Choroid plexus epithelial cell (primary cell): Measurements from ENCODE around the gene HES6.

Source experiments
- DNase-seq: peaks from one replicate; pipeline ENCODE4 v3.0.0-alpha.2; 2010; ENCODE audit warnings: low read depth
- H3K4me3 ChIP-seq: 2 replicates; pipeline ENCODE4 v1.5.1; 2011; ENCODE audit warnings: low read depth, mild to moderate bottlenecking, control low read depth, low read length, moderate library complexity
- TF ChIP-seq, protein P1 (sequence below): conservative IDR thresholded peaks from 2 replicates; pipeline ENCODE4 v1.5.1; 2011; ENCODE audit warnings: low read depth, mild to moderate bottlenecking, control low read depth, inconsistent platforms, low read length, moderate library complexity

Gene HES6

DNA sequence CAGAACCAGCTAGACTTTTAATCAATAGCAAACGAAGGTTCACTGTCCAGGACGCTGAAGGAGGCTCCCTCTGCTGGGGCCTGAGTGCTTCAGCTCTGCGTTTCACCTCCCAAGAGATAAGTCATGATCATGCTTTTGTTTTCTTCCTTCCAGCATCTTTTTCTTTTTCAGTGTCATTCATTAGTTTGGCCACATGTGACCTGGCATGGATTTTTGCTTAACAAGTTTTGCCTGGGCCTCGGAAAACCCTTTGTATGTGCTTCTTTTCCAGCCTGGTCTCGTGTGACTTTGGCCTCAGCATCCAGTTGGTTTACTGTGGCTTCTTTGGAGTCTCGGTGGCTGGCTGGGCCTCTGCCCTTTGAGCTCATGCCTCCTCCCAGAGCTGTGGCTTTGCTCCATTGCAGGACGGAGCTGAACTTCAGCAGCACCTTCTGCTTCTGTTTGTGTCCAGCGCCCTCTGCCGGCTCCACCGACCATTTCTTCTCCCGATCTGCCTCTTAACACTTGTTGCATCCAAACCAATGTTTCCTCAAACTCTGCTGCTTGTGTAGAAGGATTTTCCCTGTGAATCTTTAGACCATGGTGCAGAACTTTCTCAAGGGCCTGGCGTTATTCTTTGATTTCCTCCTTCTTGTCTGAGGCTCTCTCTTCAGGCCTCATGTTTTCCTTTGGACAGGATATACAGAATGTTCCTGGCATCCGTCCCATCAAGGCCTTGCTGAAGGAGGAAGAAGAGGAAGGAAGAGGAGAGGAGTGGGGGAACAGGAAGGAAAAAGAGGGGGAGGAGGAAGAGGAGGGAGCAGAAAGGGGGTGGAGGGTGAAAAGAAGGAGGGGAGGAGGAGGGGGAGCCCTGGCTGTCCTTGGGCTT, 23.6 kb upstream of the HES6 start:
- no peak overlapping the region for H3K4me3 ChIP-seq
- TF ChIP-seq, protein P1, sequence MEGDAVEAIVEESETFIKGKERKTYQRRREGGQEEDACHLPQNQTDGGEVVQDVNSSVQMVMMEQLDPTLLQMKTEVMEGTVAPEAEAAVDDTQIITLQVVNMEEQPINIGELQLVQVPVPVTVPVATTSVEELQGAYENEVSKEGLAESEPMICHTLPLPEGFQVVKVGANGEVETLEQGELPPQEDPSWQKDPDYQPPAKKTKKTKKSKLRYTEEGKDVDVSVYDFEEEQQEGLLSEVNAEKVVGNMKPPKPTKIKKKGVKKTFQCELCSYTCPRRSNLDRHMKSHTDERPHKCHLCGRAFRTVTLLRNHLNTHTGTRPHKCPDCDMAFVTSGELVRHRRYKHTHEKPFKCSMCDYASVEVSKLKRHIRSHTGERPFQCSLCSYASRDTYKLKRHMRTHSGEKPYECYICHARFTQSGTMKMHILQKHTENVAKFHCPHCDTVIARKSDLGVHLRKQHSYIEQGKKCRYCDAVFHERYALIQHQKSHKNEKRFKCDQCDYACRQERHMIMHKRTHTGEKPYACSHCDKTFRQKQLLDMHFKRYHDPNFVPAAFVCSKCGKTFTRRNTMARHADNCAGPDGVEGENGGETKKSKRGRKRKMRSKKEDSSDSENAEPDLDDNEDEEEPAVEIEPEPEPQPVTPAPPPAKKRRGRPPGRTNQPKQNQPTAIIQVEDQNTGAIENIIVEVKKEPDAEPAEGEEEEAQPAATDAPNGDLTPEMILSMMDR, result peak; percentile 87
- DNase-seq, result peak; percentile 97

DNA sequence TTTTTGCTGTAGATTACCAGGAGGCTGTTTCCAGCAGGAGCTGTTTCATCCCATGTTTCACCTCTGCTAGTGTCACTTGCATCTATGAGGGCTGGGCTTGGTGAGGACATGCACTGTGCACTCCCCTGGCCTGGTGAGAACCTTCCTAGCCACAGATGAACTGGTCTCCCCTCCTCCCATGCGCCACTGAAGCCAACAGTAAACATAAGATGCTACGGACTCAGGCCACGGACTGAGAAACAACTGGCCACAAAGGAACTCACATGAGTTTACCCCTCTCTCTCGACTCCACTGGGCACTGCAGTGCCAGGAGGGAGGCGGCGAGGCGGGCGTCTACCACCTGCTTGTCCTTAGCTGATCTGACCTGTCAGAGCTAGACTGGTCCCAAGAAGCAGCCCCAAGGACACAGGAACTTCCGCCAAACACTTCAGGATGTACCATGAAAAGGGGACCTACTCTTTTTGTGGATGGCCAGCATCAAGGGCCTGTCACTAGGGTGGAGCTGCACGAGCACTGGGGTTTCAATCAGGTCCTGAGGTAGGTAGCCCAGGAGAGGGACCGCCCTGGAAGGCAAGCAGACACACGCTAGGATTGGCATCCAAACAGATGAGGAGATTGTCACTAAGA, 22.8 kb upstream of the HES6 start:
- no peak overlapping the region for H3K4me3 ChIP-seq
- no peak for DNase-seq
- TF ChIP-seq, protein P1, result no peak

DNA sequence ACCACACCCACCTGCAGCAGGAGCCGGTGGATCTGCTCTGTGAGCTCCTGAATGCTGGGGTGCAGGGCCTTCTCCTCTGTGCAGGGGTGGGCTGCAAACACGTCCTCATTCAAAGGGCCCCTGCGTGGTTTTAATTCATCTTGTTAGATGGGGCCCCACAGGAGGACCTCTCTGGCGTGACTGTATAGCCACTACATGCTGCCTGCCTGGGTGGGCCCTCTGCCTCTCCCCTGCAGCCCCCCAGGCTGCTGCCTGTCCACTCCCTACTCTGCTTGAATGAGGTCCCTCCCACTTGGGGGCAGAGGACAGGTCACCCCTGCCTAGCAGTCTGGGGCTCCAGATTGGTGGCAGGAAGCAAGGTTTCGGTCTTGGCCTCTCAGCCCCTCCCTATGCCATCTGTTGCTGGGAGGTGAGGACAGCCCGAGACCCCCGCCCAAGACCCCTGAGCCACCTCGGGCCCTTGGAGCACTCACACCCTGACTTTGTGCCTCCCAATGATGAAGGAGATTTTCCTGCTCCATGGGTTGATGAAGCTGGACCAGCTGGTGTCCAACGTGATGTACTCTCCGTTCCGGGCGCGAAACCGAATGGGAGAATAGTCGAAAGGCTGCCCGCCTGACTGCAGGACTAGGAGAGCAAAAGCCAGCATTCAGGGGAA, 22.0 kb upstream of the HES6 start:
- no peak for DNase-seq

DNA sequence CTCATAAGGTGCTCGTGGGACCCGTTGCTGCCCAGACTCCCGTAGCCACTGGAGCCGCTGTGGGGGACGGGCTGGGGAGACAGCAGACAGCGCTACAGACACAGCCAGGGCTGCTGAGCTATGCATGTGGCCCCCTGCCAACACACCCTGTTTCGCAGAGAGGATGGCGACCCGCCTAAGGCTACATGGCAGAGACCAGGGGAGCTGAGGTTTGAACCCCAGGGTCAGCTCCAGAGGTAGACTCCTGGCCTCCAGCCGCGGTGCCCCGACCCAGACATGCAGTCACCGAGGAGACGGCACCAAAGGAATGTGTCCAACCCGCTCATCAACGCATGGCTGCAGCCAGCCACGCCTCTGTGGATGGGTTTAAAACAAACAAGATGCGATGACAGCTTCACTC, 21.0 kb upstream of the HES6 start:
- DNase-seq, result peak; percentile 18
- no peak overlapping the region for H3K4me3 ChIP-seq
- TF ChIP-seq, protein P1, result no peak

More for the DNA sequence above, 22.0 kb upstream of the HES6 start:
- TF ChIP-seq, protein P1, result no peak
- no peak overlapping the region for H3K4me3 ChIP-seq

DNA sequence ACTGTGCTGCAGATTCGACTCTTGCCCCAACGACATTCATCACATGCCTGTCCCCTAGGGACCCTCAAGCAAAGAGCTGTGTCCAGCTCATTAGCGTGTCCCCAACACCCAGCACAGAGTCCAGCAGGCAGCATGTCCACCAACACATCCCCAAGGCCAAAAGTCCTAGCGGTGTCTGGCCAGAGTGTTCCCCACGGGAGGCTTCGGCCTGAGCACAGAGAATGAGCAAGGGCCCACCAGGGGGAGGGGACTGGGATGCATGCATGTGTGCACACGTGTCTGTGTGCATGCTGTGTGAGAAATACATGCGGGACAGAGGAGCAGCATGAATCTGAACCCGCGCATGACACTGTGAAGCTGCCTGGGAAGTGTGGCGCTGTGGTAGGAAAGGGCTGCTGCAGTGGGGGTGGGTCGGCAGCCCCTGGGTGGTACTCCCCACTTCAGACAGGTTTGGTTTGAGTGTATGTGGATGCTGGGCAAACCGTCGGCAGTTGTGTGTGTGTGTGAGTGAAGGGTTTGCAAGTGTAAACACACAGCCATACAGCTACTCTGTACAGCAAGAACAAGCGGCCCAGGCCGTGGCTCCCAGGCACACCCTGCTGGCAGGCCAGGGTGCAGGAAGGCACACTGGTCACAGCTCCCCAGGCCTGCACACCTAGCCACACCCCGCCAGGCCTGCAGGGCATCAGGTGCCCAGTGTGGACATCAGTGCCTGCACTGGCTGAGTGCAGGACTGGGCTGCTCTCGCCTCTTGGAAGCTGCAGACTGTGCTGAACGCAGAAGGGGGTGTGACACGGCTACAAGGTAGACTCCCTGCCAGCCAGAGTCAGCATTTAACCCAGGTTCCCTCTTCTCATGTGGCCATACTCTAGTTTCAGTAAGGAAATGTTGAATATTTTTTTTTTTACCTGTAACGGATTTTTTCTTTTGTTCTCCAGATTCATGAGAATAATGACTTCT, 19.5 kb upstream of the HES6 start:
- TF ChIP-seq, protein P1, result peak; percentile 18
- no peak overlapping the region for H3K4me3 ChIP-seq
- DNase-seq, result no peak
